K562 (cell line): Measurements from ENCODE around the gene HSPB7. TPM values are rescaled to one million over a fixed set of nuclear protein-coding genes. Genes with fewer than 3 reads are reported as not detected.

ENCODE experiments used
- CHD1 ChIP-seq: fragments of 200-600 bp; sonication (generic); IDR thresholded peaks from one replicate; pipeline ENCODE4 v1.6.1; 2012; ENCODE audit warnings: mild to moderate bottlenecking, moderate library complexity, low read length, inconsistent platforms
- CTBP1 ChIP-seq: fragments of 450-650 bp; IDR thresholded peaks from 2 replicates; pipeline ENCODE4 v1.6.1; 2016; ENCODE audit warnings: borderline replicate concordance
- GABPB1 ChIP-seq: sonication (generic); formaldehyde crosslinking; IDR thresholded peaks from 2 replicates; pipeline ENCODE4 v1.8.0; 2022; ENCODE audit warnings: mild to moderate bottlenecking, missing genetic modification reagents
- HEY1 ChIP-seq: fragments of 250-450 bp; sonication (Bioruptor Pico); IDR thresholded peaks from 2 replicates; pipeline ENCODE4 v1.5.0; 2020; ENCODE audit warnings: mild to moderate bottlenecking, moderate library complexity, borderline replicate concordance
- LEF1 ChIP-seq: fragments of 450-650 bp; IDR thresholded peaks from 2 replicates; pipeline ENCODE4 v1.6.1; 2016; ENCODE audit warnings: mild to moderate bottlenecking
- MAFG ChIP-seq: fragments of 450-650 bp; conservative IDR thresholded peaks from 2 replicates; pipeline ENCODE4 v1.6.1; 2016; ENCODE audit warnings: missing genetic modification characterization, missing compliant biosample characterization
- NR0B1 ChIP-seq: fragments of 450-650 bp; IDR thresholded peaks from one replicate; pipeline ENCODE4 v1.6.1; 2018; ENCODE audit warnings: mild to moderate bottlenecking, moderate library complexity; ENCODE audit not compliant: partially characterized antibody
- PATZ1 ChIP-seq: fragments of 250-450 bp; sonication (Bioruptor Pico); IDR thresholded peaks from 2 replicates; pipeline ENCODE4 v1.5.0; 2020; ENCODE audit warnings: mild to moderate bottlenecking, borderline replicate concordance
- PCBP2 ChIP-seq: fragments of 200-400 bp; formaldehyde crosslinking; IDR thresholded peaks from 2 replicates; pipeline ENCODE4 v1.6.1; 2018; ENCODE audit warnings: low read length, low read depth, mild to moderate bottlenecking, moderate library complexity; ENCODE audit not compliant: poor library complexity, severe bottlenecking
- RAD21 ChIP-seq, 2 experiments: fragments of 250-450 bp in 1 of 2; fragments of 450-650 bp in 1 of 2; sonication (Bioruptor Pico) in 1 of 2; formaldehyde crosslinking in 1 of 2; IDR thresholded peaks in 1 of 2; conservative IDR thresholded peaks in 1 of 2; 2 replicates each; pipeline versions ENCODE4 v1.4.0 to v1.8.0; 2020 to 2022; ENCODE audit warnings: mild to moderate bottlenecking in 2 of 2, moderate library complexity in 1 of 2
- SMAD4 ChIP-seq: fragments of 250-450 bp; sonication (Bioruptor Pico); conservative IDR thresholded peaks from 2 replicates; pipeline ENCODE4 v1.8.0; 2021; ENCODE audit warnings: inconsistent platforms, mild to moderate bottlenecking, moderate library complexity
- STAT5B ChIP-seq: fragments of 250-450 bp; sonication (Bioruptor Pico); IDR thresholded peaks from 2 replicates; pipeline ENCODE4 v1.8.0; 2021; ENCODE audit warnings: mild to moderate bottlenecking, inconsistent platforms
- TAF15 ChIP-seq: fragments of 200-400 bp; formaldehyde crosslinking; IDR thresholded peaks from 2 replicates; pipeline ENCODE4 v1.6.1; 2017; ENCODE audit warnings: mild to moderate bottlenecking, low read depth, low read length, moderate library complexity
- TRIM24 ChIP-seq, 2 experiments: fragments of 450-650 bp; IDR thresholded peaks; 2 replicates each; pipeline ENCODE4 v1.6.1; 2016
- UBTF ChIP-seq, 2 experiments: IDR thresholded peaks; 2 replicates each; pipeline ENCODE4 v1.6.1; 2012; ENCODE audit warnings: improper control_type of control experiment in 2 of 2, low read depth in 2 of 2, low read length in 2 of 2, borderline replicate concordance in 1 of 2
- ZFX ChIP-seq: sonication (generic); formaldehyde crosslinking; IDR thresholded peaks from 2 replicates; pipeline ENCODE4 v1.8.0; 2022; ENCODE audit warnings: mild to moderate bottlenecking, missing genetic modification reagents, moderate library complexity
- ZNF408 ChIP-seq: fragments of 250-450 bp; sonication (Bioruptor Pico); IDR thresholded peaks from 2 replicates; pipeline ENCODE4 v1.4.0; 2020; ENCODE audit warnings: low read depth, mild to moderate bottlenecking, moderate library complexity
- ZNF778 ChIP-seq: fragments of 450-650 bp; formaldehyde crosslinking; IDR thresholded peaks from 2 replicates; pipeline ENCODE4 v1.4.0; 2020; ENCODE audit warnings: mild to moderate bottlenecking, moderate library complexity
- polyA plus RNA-seq, 8 experiments: library from polyadenylated mRNA; depleted of rRNA in 4 of 8; stranded (reverse) in 5 of 8; unstranded in 3 of 8; fragments of >200 nt; fragmentation: Nextera tagmentation in 2 of 8; fragmentation: Illumina TruSeq in 1 of 8; extraction: Ambion mirVana in 2 of 8; extraction: Trizol in 1 of 8; gene quantifications; 2 replicates each; pipeline versions ENCODE4 v1.2.1 to v1.2.3, GENCODE V29; 2011 to 2014; ENCODE audit warnings: inconsistent platforms in 1 of 8, missing spikeins in 1 of 8
- total RNA-seq, 7 experiments: library from RNA; depleted of rRNA in 6 of 7; stranded (reverse); fragments of >200 nt in 6 of 7; fragmentation: Illumina TruSeq in 2 of 7; extraction: Trizol in 2 of 7; gene quantifications; 2 replicates each; pipeline versions ENCODE4 v1.2.1 to v1.2.3, GENCODE V29; 2011 to 2021; ENCODE audit warnings: low replicate concordance in 1 of 7
- TF ChIP-seq, protein P1 (sequence below): fragments of 250-450 bp; sonication (Bioruptor Pico); IDR thresholded peaks from 2 replicates; pipeline ENCODE4 v1.6.1; 2021; ENCODE audit warnings: mild to moderate bottlenecking
- TF ChIP-seq, protein P2 (sequence below): sonication (generic); formaldehyde crosslinking; IDR thresholded peaks from 2 replicates; pipeline ENCODE4 v1.8.0; 2023; ENCODE audit warnings: mild to moderate bottlenecking, missing genetic modification reagents

The HSPB7 gene
- total and polyA plus RNA-seq, 9 of the 15 experiments (the other 6 are each of a cell fraction or from before 2014, with no cell fraction given) = 0.05 to 0.19 (median 0.07) TPM; not detected in 6

GRCh38 chr1:16012590-16013219 is 5.1 kb downstream of the HSPB7 start (continued):
- TF ChIP-seq PATZ1 (CRISPR knock-in tag) (no peak), RAD21 (CRISPR knock-in tag; conservative IDR thresholded peaks at IDR 0.05 in 1 of 2, IDR thresholded peaks at IDR 0.05 in 1 of 2) (peak; percentile 23 to 60; a peak in 3 of 4 replicates), CHD1 (no peak), TAF15 (no peak), ZFX (peak; percentile 95), ZNF778 (CRISPR knock-in tag) (no peak), TRIM24 (IDR thresholded peaks at IDR 0.05) (peak; percentile 12 to 34; a peak in 2 of 4 replicates), ZNF408 (no peak), STAT5B (CRISPR knock-in tag) (no peak), LEF1 (peak; percentile 85), UBTF (IDR thresholded peaks at IDR 0.05; ENCODE audit: borderline replicate concordance in 1 of 2, low read depth in 2 of 2, low read length in 2 of 2) (0 out of 4 replicates have a peak, but pooled peaks of 1 of the 2 experiments have one; percentile 40), GABPB1 (no peak), SMAD4 (CRISPR knock-in tag) (peak; percentile 88), NR0B1 (no peak), PCBP2 (no peak), MAFG (tag) (no peak), CTBP1 (peak; percentile 41; the same call in 1 of the 2 replicates), HEY1 (CRISPR knock-in tag) (no peak)
- TF ChIP-seq, protein P1, sequence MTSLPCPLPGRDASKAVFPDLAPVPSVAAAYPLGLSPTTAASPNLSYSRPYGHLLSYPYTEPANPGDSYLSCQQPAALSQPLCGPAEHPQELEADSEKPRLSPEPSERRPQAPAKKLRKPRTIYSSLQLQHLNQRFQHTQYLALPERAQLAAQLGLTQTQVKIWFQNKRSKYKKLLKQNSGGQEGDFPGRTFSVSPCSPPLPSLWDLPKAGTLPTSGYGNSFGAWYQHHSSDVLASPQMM (CRISPR knock-in tag) = no peak
- TF ChIP-seq, protein P2, sequence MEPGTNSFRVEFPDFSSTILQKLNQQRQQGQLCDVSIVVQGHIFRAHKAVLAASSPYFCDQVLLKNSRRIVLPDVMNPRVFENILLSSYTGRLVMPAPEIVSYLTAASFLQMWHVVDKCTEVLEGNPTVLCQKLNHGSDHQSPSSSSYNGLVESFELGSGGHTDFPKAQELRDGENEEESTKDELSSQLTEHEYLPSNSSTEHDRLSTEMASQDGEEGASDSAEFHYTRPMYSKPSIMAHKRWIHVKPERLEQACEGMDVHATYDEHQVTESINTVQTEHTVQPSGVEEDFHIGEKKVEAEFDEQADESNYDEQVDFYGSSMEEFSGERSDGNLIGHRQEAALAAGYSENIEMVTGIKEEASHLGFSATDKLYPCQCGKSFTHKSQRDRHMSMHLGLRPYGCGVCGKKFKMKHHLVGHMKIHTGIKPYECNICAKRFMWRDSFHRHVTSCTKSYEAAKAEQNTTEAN (CRISPR knock-in tag) = no peak
